HEK293 (cell line): ENCODE measurements around the gene SLC45A2.

Source experiments
- KLF9 ChIP-seq: fragments of 450-650 bp; formaldehyde crosslinking; IDR thresholded peaks from 2 replicates; pipeline ENCODE4 v1.5.1; 2016; ENCODE audit warnings: missing biosample characterization, missing genetic modification characterization, low read depth
- SP2 ChIP-seq: fragments of 450-650 bp; formaldehyde crosslinking; IDR thresholded peaks from 2 replicates; pipeline ENCODE4 v1.5.1; 2016; ENCODE audit warnings: missing biosample characterization, missing genetic modification characterization
- YY1 ChIP-seq: fragments of 450-650 bp; formaldehyde crosslinking; IDR thresholded peaks from 2 replicates; pipeline ENCODE4 v1.5.1; 2018; ENCODE audit warnings: missing biosample characterization, missing genetic modification characterization
- ZNF211 ChIP-seq: fragments of 450-650 bp; formaldehyde crosslinking; IDR thresholded peaks from 2 replicates; pipeline ENCODE4 v1.5.1; 2016; ENCODE audit warnings: low read depth, missing biosample characterization, missing genetic modification characterization
- ZNF324 ChIP-seq: fragments of 450-650 bp; formaldehyde crosslinking; IDR thresholded peaks from 2 replicates; pipeline ENCODE4 v1.5.1; 2016; ENCODE audit warnings: missing biosample characterization, missing genetic modification characterization
- ZNF423 ChIP-seq: fragments of 450-650 bp; formaldehyde crosslinking; IDR thresholded peaks from 2 replicates; pipeline ENCODE4 v1.5.1; 2016; ENCODE audit warnings: missing biosample characterization, missing genetic modification characterization
- ZNF585B ChIP-seq: fragments of 450-650 bp; formaldehyde crosslinking; IDR thresholded peaks from 2 replicates; pipeline ENCODE4 v1.5.1; 2016; ENCODE audit warnings: missing biosample characterization, missing genetic modification characterization
- ZNF626 ChIP-seq: fragments of 450-650 bp; sonication (Bioruptor Pico); formaldehyde crosslinking; IDR thresholded peaks from 2 replicates; pipeline ENCODE4 v1.5.1; 2018; ENCODE audit warnings: missing biosample characterization, missing genetic modification characterization, inconsistent platforms
- ZNF768 ChIP-seq: fragments of 450-650 bp; formaldehyde crosslinking; IDR thresholded peaks from 2 replicates; pipeline ENCODE4 v1.5.1; 2018; ENCODE audit warnings: missing biosample characterization, mild to moderate bottlenecking, missing genetic modification characterization
- ZNF785 ChIP-seq: fragments of 450-650 bp; formaldehyde crosslinking; IDR thresholded peaks from 2 replicates; pipeline ENCODE4 v1.5.1; 2016; ENCODE audit warnings: missing biosample characterization, missing genetic modification characterization
- ZNF830 ChIP-seq: fragments of 450-650 bp; IDR thresholded peaks from 2 replicates; pipeline ENCODE4 v1.5.0; 2018; ENCODE audit warnings: missing biosample characterization, missing genetic modification characterization, low read depth, mild to moderate bottlenecking, moderate library complexity
- ZXDB ChIP-seq: fragments of 450-650 bp; formaldehyde crosslinking; IDR thresholded peaks from 2 replicates; pipeline ENCODE4 v1.5.1; 2016; ENCODE audit warnings: missing biosample characterization, missing genetic modification characterization
- TF ChIP-seq, protein P1 (sequence below): fragments of 450-650 bp; formaldehyde crosslinking; IDR thresholded peaks from 2 replicates; pipeline ENCODE4 v1.5.1; 2016; ENCODE audit warnings: missing biosample characterization, missing genetic modification characterization
- TF ChIP-seq, protein P2 (sequence below): fragments of 450-650 bp; formaldehyde crosslinking; IDR thresholded peaks from 2 replicates; pipeline ENCODE4 v1.5.1; 2017; ENCODE audit warnings: missing biosample characterization, missing genetic modification characterization

DNA sequence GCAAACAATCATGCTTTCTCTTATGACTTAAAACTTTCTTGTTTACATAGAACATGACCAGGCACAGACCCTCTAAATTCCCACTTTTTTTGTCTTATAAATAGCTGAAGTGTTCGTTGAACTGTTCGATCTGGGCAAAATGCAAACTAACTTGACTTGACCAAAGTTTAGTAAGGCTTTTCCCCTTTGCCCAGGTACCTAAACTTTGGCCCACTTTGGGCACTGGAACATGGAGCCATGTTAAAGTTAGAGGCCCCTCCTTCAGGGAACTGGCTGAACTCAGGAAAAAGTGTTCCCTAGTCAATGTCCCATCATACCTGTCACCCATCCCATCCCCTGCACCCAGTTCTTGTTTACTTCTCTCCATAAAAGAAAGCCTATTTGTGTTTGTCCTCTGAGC, 32.8 kb upstream of the SLC45A2 start:
- TF ChIP-seq, protein P1, sequence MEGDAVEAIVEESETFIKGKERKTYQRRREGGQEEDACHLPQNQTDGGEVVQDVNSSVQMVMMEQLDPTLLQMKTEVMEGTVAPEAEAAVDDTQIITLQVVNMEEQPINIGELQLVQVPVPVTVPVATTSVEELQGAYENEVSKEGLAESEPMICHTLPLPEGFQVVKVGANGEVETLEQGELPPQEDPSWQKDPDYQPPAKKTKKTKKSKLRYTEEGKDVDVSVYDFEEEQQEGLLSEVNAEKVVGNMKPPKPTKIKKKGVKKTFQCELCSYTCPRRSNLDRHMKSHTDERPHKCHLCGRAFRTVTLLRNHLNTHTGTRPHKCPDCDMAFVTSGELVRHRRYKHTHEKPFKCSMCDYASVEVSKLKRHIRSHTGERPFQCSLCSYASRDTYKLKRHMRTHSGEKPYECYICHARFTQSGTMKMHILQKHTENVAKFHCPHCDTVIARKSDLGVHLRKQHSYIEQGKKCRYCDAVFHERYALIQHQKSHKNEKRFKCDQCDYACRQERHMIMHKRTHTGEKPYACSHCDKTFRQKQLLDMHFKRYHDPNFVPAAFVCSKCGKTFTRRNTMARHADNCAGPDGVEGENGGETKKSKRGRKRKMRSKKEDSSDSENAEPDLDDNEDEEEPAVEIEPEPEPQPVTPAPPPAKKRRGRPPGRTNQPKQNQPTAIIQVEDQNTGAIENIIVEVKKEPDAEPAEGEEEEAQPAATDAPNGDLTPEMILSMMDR (tag by site-specific recombination), result no peak
- no peak for TF ChIP-seq ZNF768 (tag by site-specific recombination)
- no peak for TF ChIP-seq ZXDB
- no peak for TF ChIP-seq ZNF211 (tag by site-specific recombination)
- TF ChIP-seq YY1 (tag by site-specific recombination), result no peak
- TF ChIP-seq ZNF324 (tag by site-specific recombination), result no peak
- TF ChIP-seq ZNF423 (tag by site-specific recombination), result no peak
- TF ChIP-seq ZNF785 (tag by site-specific recombination), result no peak
- TF ChIP-seq, protein P2, sequence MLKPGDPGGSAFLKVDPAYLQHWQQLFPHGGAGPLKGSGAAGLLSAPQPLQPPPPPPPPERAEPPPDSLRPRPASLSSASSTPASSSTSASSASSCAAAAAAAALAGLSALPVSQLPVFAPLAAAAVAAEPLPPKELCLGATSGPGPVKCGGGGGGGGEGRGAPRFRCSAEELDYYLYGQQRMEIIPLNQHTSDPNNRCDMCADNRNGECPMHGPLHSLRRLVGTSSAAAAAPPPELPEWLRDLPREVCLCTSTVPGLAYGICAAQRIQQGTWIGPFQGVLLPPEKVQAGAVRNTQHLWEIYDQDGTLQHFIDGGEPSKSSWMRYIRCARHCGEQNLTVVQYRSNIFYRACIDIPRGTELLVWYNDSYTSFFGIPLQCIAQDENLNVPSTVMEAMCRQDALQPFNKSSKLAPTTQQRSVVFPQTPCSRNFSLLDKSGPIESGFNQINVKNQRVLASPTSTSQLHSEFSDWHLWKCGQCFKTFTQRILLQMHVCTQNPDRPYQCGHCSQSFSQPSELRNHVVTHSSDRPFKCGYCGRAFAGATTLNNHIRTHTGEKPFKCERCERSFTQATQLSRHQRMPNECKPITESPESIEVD (tag by site-specific recombination), result no peak
- no peak for TF ChIP-seq SP2
- TF ChIP-seq ZNF830 (tag by site-specific recombination), result no peak
- no peak for TF ChIP-seq KLF9
- TF ChIP-seq ZNF585B (tag by site-specific recombination), result no peak
- no peak for TF ChIP-seq ZNF626 (tag by site-specific recombination)
